Breast epithelium (tissue), 3 donors: Measurements from ENCODE around the gene PRR7.

ENCODE experiments used
- POLR2A ChIP-seq: fragments of 450-650 bp; IDR thresholded peaks from one replicate; pipeline ENCODE4 v1.6.1; 2016; ENCODE audit warnings: antibody characterized with exemption, mild to moderate bottlenecking, moderate library complexity
- POLR2AphosphoS5 ChIP-seq, 3 donors: sonication (generic); formaldehyde crosslinking; IDR thresholded peaks; one replicate each; pipeline ENCODE4 v1.6.1; 2017; ENCODE audit warnings: antibody characterized with exemption in 3 of 3
- TF ChIP-seq, protein P1 (sequence below), 3 donors: fragments of 450-650 bp; IDR thresholded peaks; one replicate each; pipeline ENCODE4 v1.5.1; 2016 to 2017; ENCODE audit warnings: antibody characterized with exemption in 3 of 3, mild to moderate bottlenecking in 3 of 3, moderate library complexity in 3 of 3

DNA sequence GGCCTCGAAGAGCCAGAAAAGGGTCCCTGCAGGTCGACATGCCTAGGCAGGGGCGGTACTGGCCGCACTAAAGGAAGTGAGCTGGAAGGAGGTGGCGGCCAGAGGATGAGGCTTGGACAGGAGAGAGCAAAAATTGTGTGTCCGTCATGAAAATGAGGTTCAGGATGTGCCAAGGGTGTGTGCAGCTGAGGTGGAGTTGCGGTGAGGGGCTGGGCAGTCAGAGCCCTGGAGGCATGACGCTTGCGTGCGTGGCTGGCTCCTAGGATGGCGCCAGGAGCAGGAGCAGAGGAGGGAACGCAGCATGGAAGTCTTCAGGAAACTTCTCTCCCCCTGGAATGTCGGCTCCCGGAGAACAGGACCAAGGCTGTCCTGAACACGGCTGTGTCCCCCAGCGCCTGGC lies 56.3 kb downstream of the PRR7 start:
- TF ChIP-seq, protein P1, sequence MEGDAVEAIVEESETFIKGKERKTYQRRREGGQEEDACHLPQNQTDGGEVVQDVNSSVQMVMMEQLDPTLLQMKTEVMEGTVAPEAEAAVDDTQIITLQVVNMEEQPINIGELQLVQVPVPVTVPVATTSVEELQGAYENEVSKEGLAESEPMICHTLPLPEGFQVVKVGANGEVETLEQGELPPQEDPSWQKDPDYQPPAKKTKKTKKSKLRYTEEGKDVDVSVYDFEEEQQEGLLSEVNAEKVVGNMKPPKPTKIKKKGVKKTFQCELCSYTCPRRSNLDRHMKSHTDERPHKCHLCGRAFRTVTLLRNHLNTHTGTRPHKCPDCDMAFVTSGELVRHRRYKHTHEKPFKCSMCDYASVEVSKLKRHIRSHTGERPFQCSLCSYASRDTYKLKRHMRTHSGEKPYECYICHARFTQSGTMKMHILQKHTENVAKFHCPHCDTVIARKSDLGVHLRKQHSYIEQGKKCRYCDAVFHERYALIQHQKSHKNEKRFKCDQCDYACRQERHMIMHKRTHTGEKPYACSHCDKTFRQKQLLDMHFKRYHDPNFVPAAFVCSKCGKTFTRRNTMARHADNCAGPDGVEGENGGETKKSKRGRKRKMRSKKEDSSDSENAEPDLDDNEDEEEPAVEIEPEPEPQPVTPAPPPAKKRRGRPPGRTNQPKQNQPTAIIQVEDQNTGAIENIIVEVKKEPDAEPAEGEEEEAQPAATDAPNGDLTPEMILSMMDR (IDR thresholded peaks at IDR 0.05) = no peak
- TF ChIP-seq POLR2A (no peak), POLR2AphosphoS5 (IDR thresholded peaks at IDR 0.05) (no peak)
